LNCaP clone FGC (cell line): ENCODE measurements around the gene TEX48.
A peak's percentile ranks its signal among the peaks of the same experiment; 100 is the strongest.

Experiments
- DNase-seq: peaks from one replicate; pipeline ENCODE4 v3.0.0-alpha.2; 2011; ENCODE audit warnings: low read depth
- H3K4me3 ChIP-seq: 2 replicates; pipeline ENCODE4 v1.5.1; 2011; ENCODE audit warnings: mild to moderate bottlenecking, low read depth, low read length, control low read depth
- CTCF ChIP-seq: IDR thresholded peaks from 2 replicates; pipeline ENCODE4 v1.5.1; 2012; ENCODE audit warnings: mild to moderate bottlenecking; ENCODE audit not compliant: control insufficient read depth, insufficient read depth; ENCODE audit errors: extremely low read depth

Gene TEX48

GRCh38 chr9:114717908-114718486 lies 36.0 kb upstream of the TEX48 start:
- TF ChIP-seq CTCF = no peak
- H3K4me3 ChIP-seq = no peak overlapping the region
- DNase-seq = no peak

- no peak overlapping the region for H3K4me3 ChIP-seq
- TF ChIP-seq CTCF = no peak
- peak; percentile 4 for DNase-seq
Measured at GRCh38 chr9:114709636-114710035, 27.6 kb upstream of the TEX48 start.

- no peak for DNase-seq
- H3K4me3 ChIP-seq = no peak overlapping the region
- TF ChIP-seq CTCF = no peak
Measured at GRCh38 chr9:114706711-114707110, 24.7 kb upstream of the TEX48 start.

GRCh38 chr9:114701988-114702387 lies 20.0 kb upstream of the TEX48 start:
- TF ChIP-seq CTCF = no peak
- DNase-seq = no peak
- H3K4me3 ChIP-seq = no peak overlapping the region

GRCh38 chr9:114697951-114698351 lies 16.0 kb upstream of the TEX48 start:
- no peak for TF ChIP-seq CTCF
- H3K4me3 ChIP-seq = no peak overlapping the region
- no peak for DNase-seq

- DNase-seq = no peak
- no peak overlapping the region for H3K4me3 ChIP-seq
- no peak for TF ChIP-seq CTCF
Measured at GRCh38 chr9:114696814-114697544, 15.0 kb upstream of the TEX48 start.

GRCh38 chr9:114695948-114696347 lies 14.0 kb upstream of the TEX48 start:
- H3K4me3 ChIP-seq = no peak overlapping the region
- TF ChIP-seq CTCF = no peak
- no peak for DNase-seq
